Neural progenitor cell (in vitro differentiated cells): ENCODE data around the gene KHDRBS1.

Source experiments
- CTCF ChIP-seq: fragments of 200-600 bp; sonication (generic); IDR thresholded peaks from 2 replicates; pipeline ENCODE4 v1.5.1; 2017; ENCODE audit warnings: antibody characterized with exemption, mild to moderate bottlenecking
- EZH2 ChIP-seq: fragments of 200-600 bp; sonication (generic); IDR thresholded peaks from 2 replicates; pipeline ENCODE4 v1.6.1; 2017; ENCODE audit warnings: antibody characterized with exemption, mild to moderate bottlenecking, moderate library complexity

DNA sequence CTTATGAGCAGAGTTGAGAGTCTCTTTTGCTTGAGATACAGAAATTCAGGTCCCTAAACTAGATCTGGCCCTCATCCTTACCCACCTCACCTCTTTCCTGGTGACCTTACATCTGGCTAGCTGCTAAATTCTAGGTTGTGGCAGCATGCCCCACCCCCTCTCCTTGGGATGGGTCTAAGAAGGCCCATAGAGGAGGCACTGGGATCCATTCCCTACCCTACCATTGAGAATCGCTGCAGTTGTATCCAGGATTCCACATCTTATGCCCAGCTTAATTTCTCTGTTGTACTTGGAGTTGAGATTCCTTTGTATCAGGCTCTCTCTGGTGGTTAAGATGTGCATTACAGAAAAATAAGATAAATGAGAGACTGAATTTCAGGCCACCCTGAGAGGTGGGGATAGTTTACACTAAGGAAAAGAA, 49.6 kb downstream of the KHDRBS1 start:
- TF ChIP-seq CTCF, result peak; percentile 34
- TF ChIP-seq EZH2, result no peak
